WERI-Rb-1 (cell line): ENCODE results near the gene ANKRD34C.

Source experiments
- DNase-seq: peaks from one replicate; pipeline ENCODE4 v3.0.0-alpha.2; 2020
- H3K27ac ChIP-seq: fragments of 250-450 bp; sonication (Bioruptor Pico); 2 replicates; pipeline ENCODE4 v1.5.1; 2020; ENCODE audit warnings: mild to moderate bottlenecking, moderate library complexity
- H3K27me3 ChIP-seq: fragments of 250-450 bp; sonication (Bioruptor Pico); 2 replicates; pipeline ENCODE4 v1.5.1; 2021; ENCODE audit warnings: mild to moderate bottlenecking, low read depth, moderate library complexity; ENCODE audit not compliant: insufficient read depth, severe bottlenecking
- H3K36me3 ChIP-seq: fragments of 250-450 bp; sonication (Bioruptor Pico); 2 replicates; pipeline ENCODE4 v1.5.1; 2020; ENCODE audit warnings: mild to moderate bottlenecking, moderate library complexity
- H3K4me3 ChIP-seq: 2 replicates; pipeline ENCODE4 v1.5.1; 2011; ENCODE audit warnings: low read depth, mild to moderate bottlenecking, control low read depth, low read length
- H3K9me3 ChIP-seq: fragments of 250-450 bp; sonication (Bioruptor Pico); 2 replicates; pipeline ENCODE4 v1.5.1; 2021; ENCODE audit warnings: mild to moderate bottlenecking, moderate library complexity; ENCODE audit not compliant: severe bottlenecking
- TF ChIP-seq, protein P1 (sequence below): IDR thresholded peaks from 2 replicates; pipeline ENCODE4 v1.5.1; 2011; ENCODE audit warnings: low read depth, mild to moderate bottlenecking, control low read depth, inconsistent platforms, low read length

Gene ANKRD34C

DNA sequence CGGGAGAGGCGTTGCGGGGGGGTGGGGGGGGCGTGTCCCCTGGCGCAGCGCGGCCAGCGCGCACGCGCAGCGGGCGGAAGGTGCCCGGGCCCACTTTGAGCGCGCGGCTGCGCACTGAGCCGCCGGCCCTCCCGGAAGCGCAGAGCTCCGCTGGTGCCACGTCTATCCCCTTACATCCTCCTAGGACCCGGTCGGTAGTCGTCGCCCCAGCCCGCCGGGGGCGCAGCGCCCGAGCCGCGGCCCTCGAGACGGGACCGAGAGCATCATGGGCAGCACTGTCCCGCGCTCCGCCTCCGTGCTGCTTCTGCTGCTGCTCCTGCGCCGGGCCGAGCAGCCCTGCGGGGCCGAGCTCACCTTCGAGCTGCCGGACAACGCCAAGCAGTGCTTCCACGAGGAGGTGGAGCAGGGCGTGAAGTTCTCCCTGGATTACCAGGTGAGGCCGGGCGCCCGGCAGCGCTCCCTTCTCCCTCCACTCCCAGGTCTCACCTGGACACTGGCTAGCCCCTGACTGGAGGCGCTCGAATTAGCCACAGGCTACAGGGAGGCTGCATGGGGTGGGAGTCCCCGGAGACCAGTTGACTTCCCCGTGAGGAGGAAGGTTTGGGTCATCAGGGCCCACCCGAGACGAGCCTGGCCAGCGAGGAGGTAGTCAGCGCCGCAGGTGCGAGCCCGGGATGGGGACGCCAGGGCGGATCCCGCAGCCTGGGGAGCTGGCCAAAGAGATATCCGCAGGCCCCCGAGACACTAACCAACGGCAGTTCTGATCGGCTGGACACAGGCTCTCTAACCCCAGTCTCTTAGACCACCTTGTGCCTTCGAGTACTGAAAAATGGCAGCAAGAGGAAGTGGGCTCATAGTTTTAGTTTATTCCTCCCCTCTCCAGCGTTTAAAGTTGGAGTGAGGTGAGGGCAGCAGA is 28.7 kb downstream of the ANKRD34C start, which contains the start of gene TMED3:
TMED3 (plus strand) TSS at position 128 of the 916 bp plus-strand sequence; CDS start at position 266, 138 bp downstream.
- TF ChIP-seq, protein P1, sequence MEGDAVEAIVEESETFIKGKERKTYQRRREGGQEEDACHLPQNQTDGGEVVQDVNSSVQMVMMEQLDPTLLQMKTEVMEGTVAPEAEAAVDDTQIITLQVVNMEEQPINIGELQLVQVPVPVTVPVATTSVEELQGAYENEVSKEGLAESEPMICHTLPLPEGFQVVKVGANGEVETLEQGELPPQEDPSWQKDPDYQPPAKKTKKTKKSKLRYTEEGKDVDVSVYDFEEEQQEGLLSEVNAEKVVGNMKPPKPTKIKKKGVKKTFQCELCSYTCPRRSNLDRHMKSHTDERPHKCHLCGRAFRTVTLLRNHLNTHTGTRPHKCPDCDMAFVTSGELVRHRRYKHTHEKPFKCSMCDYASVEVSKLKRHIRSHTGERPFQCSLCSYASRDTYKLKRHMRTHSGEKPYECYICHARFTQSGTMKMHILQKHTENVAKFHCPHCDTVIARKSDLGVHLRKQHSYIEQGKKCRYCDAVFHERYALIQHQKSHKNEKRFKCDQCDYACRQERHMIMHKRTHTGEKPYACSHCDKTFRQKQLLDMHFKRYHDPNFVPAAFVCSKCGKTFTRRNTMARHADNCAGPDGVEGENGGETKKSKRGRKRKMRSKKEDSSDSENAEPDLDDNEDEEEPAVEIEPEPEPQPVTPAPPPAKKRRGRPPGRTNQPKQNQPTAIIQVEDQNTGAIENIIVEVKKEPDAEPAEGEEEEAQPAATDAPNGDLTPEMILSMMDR = peak; percentile 51
- Histone ChIP-seq H3K27me3 (no peaks in the 10 kb centered on the region), H3K27ac (peak within 1 kb of the TSS; percentile 89), H3K4me3 (peak within 1 kb of the TSS; percentile 76), H3K9me3 (no peaks in the 10 kb centered on the region), H3K36me3 (peaks cover 35% of the 10 kb centered on the region)
- peak; percentile 91 for DNase-seq

DNA sequence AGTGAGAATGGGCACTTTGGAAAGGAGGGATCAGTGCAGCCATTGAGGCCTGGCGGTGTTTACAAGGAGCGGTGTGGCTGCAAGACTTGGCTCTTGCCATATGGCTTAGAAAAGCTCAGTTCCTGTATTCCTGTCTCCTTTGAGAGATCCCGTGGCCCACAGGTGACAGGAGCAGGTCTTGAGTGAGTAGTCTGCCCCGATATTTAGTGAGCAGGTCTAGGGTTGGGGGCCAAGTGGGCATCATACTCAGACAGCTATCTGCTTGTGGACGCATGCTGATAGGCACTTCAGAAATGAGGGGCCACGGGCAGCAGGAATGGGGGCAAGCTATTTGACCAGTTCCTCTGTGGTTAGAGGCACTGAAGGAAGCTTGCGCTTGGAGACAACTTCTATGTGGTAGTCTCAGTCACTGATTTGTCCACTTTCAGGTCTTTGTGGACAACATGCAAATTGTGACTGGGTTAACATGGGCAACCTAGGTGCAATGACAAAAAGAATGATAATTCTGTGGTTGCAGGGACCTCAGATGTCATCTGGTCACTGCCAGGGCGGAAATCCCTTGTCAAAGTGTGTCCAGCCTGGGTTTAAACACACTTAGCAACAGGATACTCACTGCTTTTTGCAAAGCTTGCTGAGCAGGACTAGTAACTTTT is 29.5 kb downstream of the ANKRD34C start:
- TF ChIP-seq, protein P1 = no peak
- Histone ChIP-seq H3K4me3 (peak overlapping the region; percentile 76), H3K36me3 (peaks cover 40% of the 10 kb centered on the region), H3K9me3 (no peaks in the 10 kb centered on the region), H3K27me3 (no peaks in the 10 kb centered on the region), H3K27ac (peak overlapping the region; percentile 89)
- DNase-seq = no peak

DNA sequence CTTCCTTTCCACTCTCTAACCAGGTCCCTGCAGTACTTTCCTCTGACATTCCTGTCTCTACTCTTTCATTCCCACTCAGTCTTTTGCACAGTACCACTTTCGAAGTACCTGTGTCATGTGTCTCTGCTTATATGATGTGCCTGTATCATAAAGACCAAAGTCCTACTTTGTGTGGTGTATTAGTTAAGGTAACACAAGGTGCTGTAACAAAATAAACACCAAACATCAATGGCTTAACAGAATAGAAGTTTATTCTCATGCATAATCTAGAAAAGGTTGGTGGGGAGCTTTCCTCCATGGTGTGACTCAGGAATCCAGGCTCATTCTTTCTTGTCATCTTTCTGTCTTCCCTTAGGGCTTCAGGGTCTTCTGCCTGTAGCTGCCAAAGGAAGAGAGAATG is 31.7 kb downstream of the ANKRD34C start:
- no peak for DNase-seq
- Histone ChIP-seq H3K36me3 (peaks cover 62% of the 10 kb centered on the region), H3K4me3 (no peak overlapping the region), H3K9me3 (no peaks in the 10 kb centered on the region), H3K27me3 (no peaks in the 10 kb centered on the region), H3K27ac (no peak overlapping the region)
- TF ChIP-seq, protein P1 = no peak

DNA sequence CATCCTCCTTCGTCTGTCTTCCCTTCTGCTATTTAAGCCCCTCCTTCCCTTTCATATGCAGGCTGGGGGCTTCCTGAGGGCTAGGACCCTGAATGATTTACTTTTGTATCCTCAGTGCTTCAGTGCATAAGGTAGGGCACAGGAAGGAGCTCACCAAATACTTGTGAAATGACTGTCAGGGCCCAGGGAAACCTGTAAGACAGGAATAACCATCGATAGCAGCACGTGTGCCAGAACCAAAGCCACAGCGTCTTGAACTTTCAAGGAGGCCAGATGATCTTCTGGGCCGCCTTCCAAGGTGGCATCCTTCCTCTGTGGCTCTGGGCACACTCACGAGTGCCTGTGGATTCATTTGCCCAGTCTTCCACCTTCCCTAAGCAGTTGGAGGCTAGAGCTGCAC is 32.3 kb downstream of the ANKRD34C start:
- H3K27me3 ChIP-seq = no peaks in the 10 kb centered on the region
- TF ChIP-seq, protein P1 = no peak
- DNase-seq = no peak
- no peaks in the 10 kb centered on the region for H3K9me3 ChIP-seq
- H3K4me3 ChIP-seq = no peak overlapping the region
- no peak overlapping the region for H3K27ac ChIP-seq
- peaks cover 67% of the 10 kb centered on the region for H3K36me3 ChIP-seq

DNA sequence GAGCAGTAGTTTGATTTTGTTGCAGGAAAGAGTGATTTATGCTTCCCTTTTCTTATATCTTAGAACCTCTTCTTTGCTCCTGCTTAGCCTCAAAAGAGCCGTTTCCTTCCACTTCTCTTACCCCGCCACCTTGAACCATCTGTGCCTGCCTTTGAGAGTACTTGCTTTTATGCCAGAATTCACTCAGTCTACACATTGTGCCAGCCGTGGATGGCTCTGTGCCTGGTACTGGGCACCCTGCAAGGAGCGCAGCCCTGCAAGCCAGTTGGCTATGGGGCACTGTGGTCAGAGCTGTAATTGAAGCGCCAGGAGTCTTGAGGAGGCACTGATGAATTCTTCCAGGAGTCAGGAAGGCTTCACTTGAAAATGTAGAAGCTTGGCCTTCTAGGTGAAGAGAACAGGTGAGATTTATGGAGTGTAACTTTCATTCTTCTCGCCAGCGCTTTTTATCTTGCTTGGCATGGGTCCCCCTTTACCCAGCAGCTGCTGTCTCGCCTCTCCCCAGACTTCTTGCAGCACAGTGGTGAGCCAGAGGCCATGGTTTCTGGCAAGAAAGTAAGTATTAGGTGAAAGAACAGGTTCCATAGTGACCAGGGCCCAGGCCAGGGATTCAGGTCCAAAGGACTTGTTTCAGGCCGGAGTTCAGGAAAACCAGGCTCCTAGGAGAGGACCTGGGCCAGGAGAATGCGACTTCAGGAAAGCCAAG is 33.3 kb downstream of the ANKRD34C start:
- DNase-seq = no peak
- H3K4me3 ChIP-seq = no peak overlapping the region
- H3K27ac ChIP-seq = no peak overlapping the region
- H3K9me3 ChIP-seq = no peaks in the 10 kb centered on the region
- TF ChIP-seq, protein P1 = no peak
- no peaks in the 10 kb centered on the region for H3K27me3 ChIP-seq
- peaks cover 67% of the 10 kb centered on the region for H3K36me3 ChIP-seq
